Activated T-cell treated with anti-CD3 and anti-CD28 coated beads, Interleukin-2, amount 50 U/mL, for 24 hours (primary cell): ENCODE data around the gene RPS19BP1.
"Not testable (repeated sequence)": the region's sequence is repeated elsewhere in the genome, so short reads cannot be mapped to it uniquely, and the experiment has no call there.

Experiments
- DNase-seq: peaks from one replicate; pipeline ENCODE4 v3.0.0-alpha.2; 2020
- H3K27ac Mint-ChIP-seq: 2 replicates; pipeline ENCODE4 v1.8.0; 2020; ENCODE audit warnings: mild to moderate bottlenecking, mixed read lengths
- H3K27me3 Mint-ChIP-seq: 2 replicates; pipeline ENCODE4 v1.8.0; 2020; ENCODE audit warnings: mixed read lengths
- H3K36me3 Mint-ChIP-seq: 2 replicates; pipeline ENCODE4 v1.8.0; 2020; ENCODE audit warnings: low read depth, mixed read lengths
- H3K4me1 Mint-ChIP-seq: 2 replicates; pipeline ENCODE4 v1.8.0; 2020; ENCODE audit warnings: low read depth, mixed read lengths
- H3K4me3 Mint-ChIP-seq: 2 replicates; pipeline ENCODE4 v1.8.0; 2020; ENCODE audit warnings: mild to moderate bottlenecking, moderate library complexity, mixed read lengths
- H3K9me3 Mint-ChIP-seq: 2 replicates; pipeline ENCODE4 v1.8.0; 2020; ENCODE audit warnings: mixed read lengths

Gene RPS19BP1

DNA sequence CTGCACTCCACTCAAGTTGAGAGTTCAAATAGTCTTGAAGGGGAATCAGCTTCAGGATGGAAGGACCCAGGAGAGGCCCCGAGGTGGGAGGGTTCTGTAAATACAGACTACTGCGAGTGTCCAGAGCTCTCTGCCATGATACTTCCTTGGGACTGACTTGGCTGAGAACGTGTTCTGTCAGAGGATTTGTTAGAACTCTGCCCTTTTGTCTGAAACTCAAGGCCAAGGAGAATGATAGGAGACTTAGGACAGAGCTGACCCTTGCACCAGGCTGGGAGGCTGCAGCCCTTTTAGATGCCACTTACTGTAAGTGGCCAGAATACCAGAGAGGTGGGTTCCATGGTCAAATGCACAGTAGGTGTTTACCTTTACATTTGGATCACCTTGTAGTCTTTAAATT lies 15.1 kb downstream of the RPS19BP1 start:
- no peak for DNase-seq
- peaks cover 60% of the 10 kb centered on the region for H3K4me1 Mint-ChIP-seq
- H3K9me3 Mint-ChIP-seq, result no peaks in the 10 kb centered on the region
- no peak overlapping the region for H3K4me3 Mint-ChIP-seq
- peak overlapping the region; percentile 3 for H3K27ac Mint-ChIP-seq
- no peaks in the 10 kb centered on the region for H3K27me3 Mint-ChIP-seq
- H3K36me3 Mint-ChIP-seq, result peaks cover 95% of the 10 kb centered on the region

DNA sequence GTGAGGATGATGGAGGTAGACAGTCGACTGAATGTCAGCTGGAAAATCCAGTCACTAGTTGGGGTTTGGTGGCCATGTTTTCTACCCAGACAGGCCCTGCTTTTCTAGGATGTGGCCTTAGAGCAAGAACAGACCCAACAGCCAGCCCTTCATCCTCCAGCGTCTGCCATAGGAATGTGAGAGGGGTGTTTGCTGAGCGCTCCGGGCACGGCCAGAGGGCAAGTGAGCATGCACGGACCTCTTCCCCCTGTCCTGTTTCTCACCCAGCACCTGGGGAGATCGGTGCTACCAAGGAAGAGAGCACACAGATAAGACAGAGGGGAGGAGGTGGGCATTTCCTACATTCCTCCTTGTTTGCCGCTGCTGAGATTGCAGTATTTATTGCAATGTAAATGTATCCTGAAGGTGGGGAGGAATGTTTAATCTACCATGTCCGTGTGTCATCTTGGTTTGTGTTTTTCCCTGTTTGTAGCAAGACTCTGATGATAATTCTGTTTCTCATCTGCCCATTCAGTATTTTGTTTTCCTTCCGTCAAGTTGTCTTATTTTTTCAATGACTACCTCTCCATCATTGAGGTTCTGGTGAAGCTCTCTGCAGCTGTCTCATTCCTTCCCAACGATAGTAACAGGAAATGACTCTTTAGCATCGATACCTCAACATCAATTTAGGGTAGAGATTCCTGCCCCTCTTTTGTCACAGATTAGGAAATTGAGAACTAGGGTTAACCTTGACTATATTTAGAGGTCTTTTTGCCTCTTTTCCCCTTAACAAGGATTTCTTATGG lies 17.1 kb downstream of the RPS19BP1 start:
- Mint-ChIP-seq H3K27ac (peak overlapping the region; percentile 77), H3K4me3 (no peak overlapping the region), H3K4me1 (peaks cover 51% of the 10 kb centered on the region), H3K36me3 (peaks cover 95% of the 10 kb centered on the region), H3K27me3 (no peaks in the 10 kb centered on the region), H3K9me3 (no peaks in the 10 kb centered on the region)
- DNase-seq, result no peak

DNA sequence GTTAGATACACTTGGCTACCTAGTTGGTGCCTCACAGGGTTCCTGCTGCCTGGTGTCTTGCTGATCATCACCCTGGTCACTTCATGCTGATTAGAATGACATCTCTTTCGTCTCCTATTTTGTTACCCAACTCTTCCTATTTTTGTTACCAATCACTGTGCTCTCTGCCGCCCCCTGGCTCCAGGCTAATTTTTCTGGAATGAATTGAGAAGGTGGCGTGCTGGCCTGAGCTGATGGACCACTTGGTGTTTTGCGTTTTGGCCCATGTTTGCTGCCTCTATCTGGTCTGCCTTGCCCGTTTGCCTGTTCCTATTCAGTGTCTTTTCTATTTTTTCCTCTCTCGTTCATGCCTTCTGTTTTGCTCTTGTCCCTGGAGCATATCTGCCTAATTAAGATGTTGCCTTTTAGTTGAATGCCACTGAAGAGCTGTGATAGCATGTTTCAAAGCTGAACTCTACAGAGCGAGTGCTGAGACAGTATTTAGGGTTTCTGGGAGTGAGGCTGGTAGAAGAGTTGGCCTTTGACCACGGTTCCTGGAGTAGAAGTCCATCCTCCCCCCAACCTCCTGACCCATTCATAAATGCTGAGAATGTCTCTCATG lies 18.1 kb downstream of the RPS19BP1 start:
- H3K4me3 Mint-ChIP-seq, result no peak overlapping the region
- peak; percentile 68 for DNase-seq
- no peaks in the 10 kb centered on the region for H3K9me3 Mint-ChIP-seq
- H3K27me3 Mint-ChIP-seq, result no peaks in the 10 kb centered on the region
- H3K36me3 Mint-ChIP-seq, result peaks cover 97% of the 10 kb centered on the region
- H3K4me1 Mint-ChIP-seq, result peaks cover 52% of the 10 kb centered on the region
- H3K27ac Mint-ChIP-seq, result peak overlapping the region; percentile 77

DNA sequence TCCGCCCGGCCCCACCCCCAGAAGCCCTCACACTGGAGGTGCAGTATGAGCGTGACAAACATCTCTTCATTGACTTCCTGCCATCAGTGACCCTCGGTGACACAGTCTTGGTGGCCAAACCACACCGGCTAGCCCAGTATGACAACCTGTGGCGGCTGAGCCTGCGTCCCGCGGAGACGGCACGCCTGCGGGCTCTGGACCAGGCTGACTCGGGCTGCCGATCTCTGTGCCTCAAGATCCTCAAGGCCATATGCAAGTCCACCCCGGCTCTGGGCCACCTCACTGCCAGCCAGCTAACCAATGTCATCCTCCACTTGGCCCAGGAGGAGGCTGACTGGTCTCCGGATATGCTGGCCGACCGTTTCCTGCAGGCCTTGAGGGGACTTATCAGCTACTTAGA lies 18.8 kb downstream of the RPS19BP1 start:
- H3K27ac Mint-ChIP-seq, result peak overlapping the region; percentile 24
- peaks cover 95% of the 10 kb centered on the region for H3K36me3 Mint-ChIP-seq
- peaks cover 53% of the 10 kb centered on the region for H3K4me1 Mint-ChIP-seq

DNA sequence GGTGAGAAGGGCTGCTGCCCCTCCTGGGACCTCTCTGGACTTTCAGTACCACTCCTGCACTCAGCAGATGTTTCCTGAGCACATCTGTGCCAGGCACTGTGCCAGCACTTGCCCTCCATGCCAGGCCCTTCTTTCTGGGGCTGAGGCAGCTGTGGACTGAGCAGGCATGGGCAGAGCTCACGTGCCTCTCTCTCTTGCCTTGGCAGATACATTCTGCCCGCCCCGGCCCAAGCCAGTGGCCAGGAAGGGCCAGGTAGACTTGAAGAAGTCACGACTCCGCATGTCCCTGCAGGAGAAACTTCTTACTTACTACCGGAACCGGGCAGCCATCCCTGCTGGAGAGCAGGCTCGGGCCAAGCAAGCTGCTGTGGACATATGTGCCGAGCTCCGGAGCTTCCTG lies 20.5 kb downstream of the RPS19BP1 start:
- H3K4me3 Mint-ChIP-seq, result no peak overlapping the region
- DNase-seq, result no peak
- H3K27me3 Mint-ChIP-seq, result no peaks in the 10 kb centered on the region
- H3K4me1 Mint-ChIP-seq, result peaks cover 46% of the 10 kb centered on the region
- H3K27ac Mint-ChIP-seq, result no peak overlapping the region
- H3K9me3 Mint-ChIP-seq, result no peaks in the 10 kb centered on the region
- peaks cover 97% of the 10 kb centered on the region for H3K36me3 Mint-ChIP-seq

More for the DNA sequence above, 18.8 kb downstream of the RPS19BP1 start:
- DNase-seq, result no peak
- Mint-ChIP-seq H3K4me3 (no peak overlapping the region), H3K27me3 (no peaks in the 10 kb centered on the region), H3K9me3 (no peaks in the 10 kb centered on the region)

DNA sequence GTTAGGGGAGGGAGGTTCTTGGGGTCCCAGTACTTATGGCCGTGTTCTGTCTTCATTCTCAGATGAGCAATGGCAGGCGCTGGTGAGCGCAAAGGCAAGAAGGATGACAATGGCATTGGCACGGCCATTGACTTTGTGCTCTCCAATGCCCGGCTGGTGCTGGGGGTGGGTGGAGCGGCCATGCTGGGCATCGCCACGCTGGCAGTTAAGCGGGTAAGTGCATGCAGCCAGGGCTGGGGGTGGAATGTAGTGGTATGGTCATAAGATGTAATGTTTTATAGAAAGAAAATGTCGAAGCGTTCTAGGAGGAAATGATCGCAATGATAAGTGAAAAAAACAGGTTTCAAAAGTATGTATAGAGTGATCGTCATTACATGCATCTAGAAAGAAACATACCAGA lies 21.3 kb downstream of the RPS19BP1 start:
- H3K4me1 Mint-ChIP-seq, result peaks cover 49% of the 10 kb centered on the region
- H3K27me3 Mint-ChIP-seq, result no peaks in the 10 kb centered on the region
- no peak for DNase-seq
- peaks cover 97% of the 10 kb centered on the region for H3K36me3 Mint-ChIP-seq
- no peak overlapping the region for H3K4me3 Mint-ChIP-seq
- peak overlapping the region; percentile 22 for H3K27ac Mint-ChIP-seq
- no peaks in the 10 kb centered on the region for H3K9me3 Mint-ChIP-seq

DNA sequence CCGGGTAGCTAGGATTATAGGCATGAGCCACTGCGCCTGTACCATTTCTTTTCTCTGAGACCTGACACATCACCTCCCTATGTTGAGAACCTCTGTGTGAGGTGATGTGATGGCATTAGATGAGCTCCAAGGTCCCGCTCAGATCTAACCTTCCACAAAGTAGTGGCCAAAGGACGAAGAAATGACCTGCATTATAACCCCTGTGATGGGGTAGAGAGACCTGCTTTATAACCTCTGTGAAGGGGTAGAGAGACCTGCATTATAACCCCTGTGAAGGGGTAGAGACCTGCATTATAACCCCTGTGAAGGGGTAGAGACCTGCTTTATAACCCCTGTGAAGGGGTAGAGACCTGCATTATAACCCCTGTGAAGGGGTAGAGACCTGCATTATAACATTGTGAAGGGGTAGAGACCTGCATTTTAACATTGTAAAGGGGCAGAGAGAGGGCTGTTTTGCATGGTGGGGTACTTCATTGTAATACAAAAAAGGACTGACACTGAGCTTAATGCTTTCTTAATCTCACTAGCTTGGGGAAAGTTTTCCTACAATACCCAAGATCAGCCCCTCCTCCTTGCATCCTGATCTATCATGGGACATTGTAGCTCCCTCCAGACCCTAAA lies 21.9 kb downstream of the RPS19BP1 start:
- no peak for DNase-seq
- Mint-ChIP-seq H3K36me3 (peaks cover 97% of the 10 kb centered on the region), H3K9me3 (no peaks in the 10 kb centered on the region), H3K27me3 (no peaks in the 10 kb centered on the region), H3K4me1 (peaks cover 49% of the 10 kb centered on the region), H3K27ac (peak overlapping the region; percentile 22), H3K4me3 (no peak overlapping the region)

DNA sequence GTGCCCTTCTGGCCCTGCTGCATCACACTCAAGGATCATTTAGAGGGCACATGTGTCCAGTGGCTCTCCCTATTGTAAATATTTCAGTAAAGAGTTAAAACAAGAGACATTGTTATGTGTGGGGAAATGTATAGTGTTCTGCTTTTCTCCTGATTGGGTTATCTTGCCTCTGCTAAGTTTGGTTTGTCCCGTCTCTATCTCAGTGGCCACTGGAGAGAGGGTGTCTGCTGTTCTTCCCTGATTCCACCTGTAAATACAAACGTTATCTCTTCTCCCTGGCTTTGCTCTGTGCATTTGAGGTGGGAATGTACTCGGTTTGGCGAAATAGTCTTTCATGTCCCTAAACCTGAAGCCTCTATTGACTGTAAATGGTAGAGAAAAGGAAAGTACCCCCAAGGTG lies 24.2 kb downstream of the RPS19BP1 start:
- DNase-seq, result no peak
- peaks cover 48% of the 10 kb centered on the region for H3K4me1 Mint-ChIP-seq
- no peaks in the 10 kb centered on the region for H3K27me3 Mint-ChIP-seq
- H3K27ac Mint-ChIP-seq, result peak overlapping the region; percentile 83
- H3K9me3 Mint-ChIP-seq, result no peaks in the 10 kb centered on the region
- peaks cover 93% of the 10 kb centered on the region for H3K36me3 Mint-ChIP-seq
- no peak overlapping the region for H3K4me3 Mint-ChIP-seq

DNA sequence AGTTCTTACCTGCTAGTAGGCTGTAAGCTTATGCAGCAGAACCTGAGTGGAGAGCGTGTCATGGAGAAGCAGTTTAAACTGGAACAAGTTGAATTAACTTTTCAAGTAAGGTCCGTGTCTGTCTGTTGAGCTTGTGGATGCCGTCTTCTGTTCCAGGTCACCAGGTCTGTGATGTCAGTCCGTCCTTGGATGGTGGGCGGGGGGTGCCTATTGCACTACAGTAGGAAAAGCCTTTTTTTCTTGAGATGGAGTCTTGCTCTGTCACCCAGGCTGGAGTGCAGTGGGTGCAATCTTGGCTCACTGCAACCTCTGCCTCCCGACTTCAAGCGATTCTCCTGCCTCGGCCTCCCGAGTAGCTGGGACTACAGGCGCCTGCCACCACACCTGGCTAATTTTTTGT lies 25.5 kb downstream of the RPS19BP1 start:
- H3K4me1 Mint-ChIP-seq, result peaks cover 49% of the 10 kb centered on the region
- not testable (repeated sequence) for H3K9me3 Mint-ChIP-seq, H3K4me3 Mint-ChIP-seq, H3K27me3 Mint-ChIP-seq, DNase-seq
- H3K36me3 Mint-ChIP-seq, result peaks cover 91% of the 10 kb centered on the region
- H3K27ac Mint-ChIP-seq, result peak overlapping the region; percentile 54

DNA sequence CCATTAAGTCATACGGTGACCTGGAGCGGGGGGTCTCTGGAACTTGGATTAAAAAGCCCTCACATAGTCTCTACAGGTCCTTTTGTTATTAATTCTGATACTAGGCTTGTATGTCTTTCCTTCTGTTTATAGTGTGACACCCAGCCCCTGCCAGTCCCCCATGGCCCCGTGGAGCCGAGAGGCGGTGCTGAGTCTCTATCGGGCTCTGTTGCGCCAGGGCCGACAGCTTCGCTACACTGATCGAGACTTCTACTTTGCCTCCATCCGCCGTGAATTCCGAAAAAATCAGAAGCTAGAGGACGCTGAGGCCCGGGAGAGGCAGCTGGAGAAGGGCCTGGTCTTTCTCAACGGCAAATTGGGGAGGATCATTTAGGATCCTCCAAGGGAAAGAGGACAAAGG lies 28.5 kb downstream of the RPS19BP1 start:
- Mint-ChIP-seq H3K4me3 (peak overlapping the region; percentile 85), H3K27me3 (no peaks in the 10 kb centered on the region), H3K4me1 (peaks cover 45% of the 10 kb centered on the region), H3K9me3 (no peaks in the 10 kb centered on the region), H3K27ac (peak overlapping the region; percentile 98), H3K36me3 (peaks cover 62% of the 10 kb centered on the region)
- DNase-seq, result no peak

DNA sequence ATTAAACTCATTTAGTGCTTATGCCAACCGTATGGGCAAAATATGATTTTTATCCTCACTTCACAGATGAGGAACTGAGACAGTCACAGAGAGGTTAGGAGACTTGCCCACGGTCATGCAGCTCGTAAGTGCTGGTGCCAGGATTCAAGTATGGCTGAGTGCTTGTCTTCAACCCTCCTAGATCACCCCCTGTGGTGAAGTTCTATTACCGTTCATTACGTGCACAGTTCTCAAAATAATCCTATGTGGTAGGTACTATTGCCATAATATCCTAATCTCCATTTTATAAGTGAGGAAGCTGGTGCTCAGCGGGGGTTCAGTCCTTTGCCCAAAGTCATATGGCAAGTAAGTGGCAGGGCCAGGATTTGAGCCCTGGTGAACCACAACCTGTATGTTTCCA lies 28.9 kb downstream of the RPS19BP1 start:
- no peak for DNase-seq
- H3K27me3 Mint-ChIP-seq, result no peaks in the 10 kb centered on the region
- no peaks in the 10 kb centered on the region for H3K9me3 Mint-ChIP-seq
- H3K27ac Mint-ChIP-seq, result peak overlapping the region; percentile 98
- peaks cover 44% of the 10 kb centered on the region for H3K4me1 Mint-ChIP-seq
- peak overlapping the region; percentile 85 for H3K4me3 Mint-ChIP-seq
- H3K36me3 Mint-ChIP-seq, result peaks cover 59% of the 10 kb centered on the region

DNA sequence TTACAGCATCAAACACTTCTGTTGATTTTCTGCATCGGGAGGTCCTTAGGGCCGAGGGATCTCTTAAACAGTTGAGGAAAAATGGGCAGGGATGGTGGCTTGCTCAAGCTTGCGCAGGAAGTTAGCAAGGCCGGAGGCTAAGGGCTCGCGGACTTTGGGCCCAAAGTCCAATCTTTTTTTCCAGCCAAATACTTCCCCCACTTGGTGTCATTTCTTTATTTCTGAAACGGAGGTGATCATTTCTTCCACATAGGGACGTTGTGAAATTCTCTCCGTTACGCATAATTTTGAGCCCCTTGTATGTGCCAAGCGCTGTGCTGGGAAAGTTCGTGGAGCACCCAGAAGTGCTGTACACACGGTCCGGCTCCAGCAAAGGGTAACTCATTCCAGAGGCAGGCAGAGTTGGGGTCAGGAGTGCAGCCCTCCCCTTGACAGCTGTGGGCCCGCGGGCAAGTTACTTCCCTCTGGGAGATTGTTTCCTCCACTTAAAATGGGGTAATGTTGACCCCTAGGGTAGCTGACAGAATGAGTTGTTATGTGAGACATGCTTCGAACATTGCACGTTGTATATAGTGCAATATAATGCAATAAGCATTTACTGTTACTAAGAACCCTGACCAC lies 29.6 kb downstream of the RPS19BP1 start:
- H3K27me3 Mint-ChIP-seq, result no peaks in the 10 kb centered on the region
- peaks cover 51% of the 10 kb centered on the region for H3K36me3 Mint-ChIP-seq
- peaks cover 39% of the 10 kb centered on the region for H3K4me1 Mint-ChIP-seq
- no peaks in the 10 kb centered on the region for H3K9me3 Mint-ChIP-seq
- H3K27ac Mint-ChIP-seq, result peak overlapping the region; percentile 98
- H3K4me3 Mint-ChIP-seq, result peak overlapping the region; percentile 85
- no peak for DNase-seq

DNA sequence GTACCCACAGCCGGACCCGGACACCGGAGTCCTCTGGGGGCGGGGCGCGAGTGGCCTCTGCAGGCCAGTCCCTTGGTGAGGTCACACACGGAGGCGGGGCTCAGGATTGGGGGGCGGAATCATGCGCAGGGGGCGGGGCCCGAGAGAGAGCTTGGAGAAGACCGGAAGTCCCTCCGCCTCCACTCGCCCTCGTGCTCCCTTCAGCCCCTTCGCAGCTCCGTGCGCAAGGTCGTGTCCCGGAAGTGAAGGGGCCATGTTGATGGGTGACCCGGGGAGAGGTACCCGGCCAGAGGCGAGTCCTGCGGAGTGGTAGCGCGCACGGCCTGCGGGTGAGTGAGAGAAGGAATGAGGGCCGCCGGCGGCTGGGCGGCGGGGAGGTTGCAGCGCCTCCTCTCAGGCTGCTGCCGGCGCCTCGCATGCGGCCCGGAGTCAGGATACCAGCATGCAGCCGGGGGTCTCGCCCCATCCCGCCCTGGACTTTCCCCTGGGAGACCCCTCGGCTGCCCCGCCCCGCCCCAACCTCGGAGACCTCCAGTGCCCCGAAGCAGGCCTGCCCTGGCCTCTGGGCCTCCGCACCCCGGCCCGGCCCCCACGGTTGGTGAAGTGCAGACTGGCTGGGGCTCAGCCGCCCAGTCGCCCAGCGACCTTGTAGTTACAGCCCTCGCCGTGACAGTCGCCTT lies 30.3 kb downstream of the RPS19BP1 start, which contains the start of gene MIEF1:
MIEF1 (plus strand) TSS at position 182 of the 680 bp plus-strand sequence. CDS start 9,005 bp downstream, outside the sequence.
- H3K4me1 Mint-ChIP-seq, result peaks cover 40% of the 10 kb centered on the region
- H3K9me3 Mint-ChIP-seq, result no peaks in the 10 kb centered on the region
- H3K27ac Mint-ChIP-seq, result peak within 1 kb of the TSS; percentile 98

DNA sequence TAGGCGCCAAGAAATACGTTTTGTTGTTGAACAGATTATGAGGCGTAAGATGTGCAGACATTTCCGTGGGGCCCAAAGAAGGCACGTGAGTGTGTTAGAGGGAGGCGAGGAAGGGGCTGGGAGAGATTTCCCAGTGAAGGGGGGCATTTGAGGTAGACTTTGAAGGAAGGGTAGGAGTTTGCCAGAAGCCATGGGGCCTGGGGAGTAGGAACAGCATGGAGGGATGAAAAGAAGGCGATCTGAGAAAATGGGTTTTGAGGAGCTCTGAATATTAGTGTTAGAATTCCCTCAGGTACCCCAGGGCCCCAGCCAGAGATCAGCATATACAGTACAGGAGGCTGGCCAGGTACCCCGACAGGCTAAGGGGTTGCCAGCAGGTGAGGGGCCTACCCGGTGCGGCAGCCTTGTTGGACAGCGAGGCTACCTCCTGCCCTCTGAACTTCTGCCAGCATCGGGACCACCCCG lies 30.9 kb downstream of the RPS19BP1 start:
- Mint-ChIP-seq H3K27ac (peak overlapping the region; percentile 98), H3K4me3 (peak overlapping the region; percentile 85), H3K27me3 (no peaks in the 10 kb centered on the region), H3K36me3 (peaks cover 41% of the 10 kb centered on the region), H3K9me3 (no peaks in the 10 kb centered on the region), H3K4me1 (peaks cover 36% of the 10 kb centered on the region)
- no peak for DNase-seq

More for the DNA sequence above, 30.3 kb downstream of the RPS19BP1 start, which contains the start of gene MIEF1:
- Mint-ChIP-seq H3K4me3 (peak within 1 kb of the TSS; percentile 85), H3K27me3 (no peaks in the 10 kb centered on the region), H3K36me3 (peaks cover 47% of the 10 kb centered on the region)
- DNase-seq, result peak; percentile 94
